Measurements from ENCODE around the gene TEX52. TPM values are rescaled to one million over a fixed set of nuclear protein-coding genes. Genes with fewer than 3 reads are reported as not detected.

The TEX52 gene
- total and polyA plus RNA-seq, 2 donors (not counting 3 experiments of a cell fraction or from before 2014, with no cell fraction given): not detected

DNA sequence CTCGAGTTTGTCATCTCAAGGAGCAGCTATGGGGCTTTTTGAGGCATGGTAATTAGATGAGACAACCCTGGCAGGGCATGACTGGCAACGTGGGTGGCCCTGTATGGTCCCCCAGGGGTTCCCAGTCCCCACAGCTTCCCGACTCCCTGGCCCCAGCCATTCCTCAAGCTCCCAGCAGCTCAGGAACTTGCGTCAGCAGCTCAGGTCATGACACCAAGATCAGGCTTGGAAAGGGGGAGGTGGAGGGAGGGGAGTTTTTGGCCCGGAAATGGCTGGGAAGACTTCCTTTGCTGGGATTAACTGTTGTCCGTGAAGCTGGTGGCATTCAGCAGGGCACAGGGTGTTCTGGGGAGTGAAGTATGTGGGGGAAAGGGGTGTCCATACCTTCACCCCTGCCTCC is 11.6 kb downstream of the TEX52 start:
- Histone ChIP-seq H3K9me1 (replicated peaks; ENCODE audit: control insufficient read depth, extremely low read depth, insufficient read depth, low read length) (no peaks in the 10 kb centered on the region), H3K4me3 (replicated peaks in 1 of 3; ENCODE audit: insufficient read depth in 1 of 3, low read depth in 1 of 3, low read length in 3 of 3) (no peak overlapping the region), H3K9me3 (replicated peaks; ENCODE audit: control insufficient read depth, insufficient read depth, low read length) (no peaks in the 10 kb centered on the region), H3K79me2 (ENCODE audit: control insufficient read depth, insufficient read depth, low read length) (no peaks in the 10 kb centered on the region), H3K9ac (replicated peaks; ENCODE audit: extremely low read depth, insufficient read depth, low read length) (peak overlapping the region; percentile 30), H3K36me3 (ENCODE audit: control insufficient read depth in 2 of 2, extremely low read depth in 1 of 2, insufficient read depth in 2 of 2, low read length in 2 of 2) (no peaks in the 10 kb centered on the region), H3K4me1 (ENCODE audit: control insufficient read depth, extremely low read depth, insufficient read depth, low read length) (peaks cover 23% of the 10 kb centered on the region), H3K27ac (ENCODE audit: insufficient read depth, low read depth, low read length) (peak overlapping the region; percentile 75), H3K4me2 (ENCODE audit: insufficient read depth, low read length) (peak overlapping the region; percentile 53), H4K20me1 (replicated peaks; ENCODE audit: control insufficient read depth, extremely low read depth, insufficient read depth, low read length) (no peaks in the 10 kb centered on the region), H3K27me3 (ENCODE audit: control insufficient read depth in 2 of 2, insufficient read depth in 2 of 2, low read length in 2 of 2) (no peaks in the 10 kb centered on the region), H2AFZ (ENCODE audit: low read depth, low read length) (peak overlapping the region; percentile 68)
- DNase-seq (ENCODE audit: low read depth, low spot score): peak; percentile 74
- ChIA-PET CTCF (interaction anchor here (0.7 to 3.0 kb wide), 21 partner anchors 9 to 216 kb away, joined by 3 to 26 read pairs (median 4); partner anchors contain the start of genes ITFG2, NRIP2 and TULP3), POLR2A (interaction anchor here (1.1 kb wide), 1 partner anchor 32 kb away, joined by 3 read pairs; the partner anchor contains the start of gene ITFG2)
- BruUV-seq (replicated peaks): no TSS peak
- peak; percentile 94 for FAIRE-seq
- dilution Hi-C loops (cut with MboI; ENCODE audit: extremely low pct_ligation_motif_present, low sequenced_read_pairs): no loop called here
- intact Hi-C loops (cut with micrococcal nuclease): loop anchor here (1.0 to 5.0 kb wide), 2 partner anchors 33 to 112 kb away; partner anchors contain the start of genes ITFG2 and TEAD4
- TF ChIP-seq MYC (IDR thresholded peaks at IDR 0.05; ENCODE audit: low read depth, low read length) (no peak), POLR2A (IDR thresholded peaks at IDR 0.05; ENCODE audit: low read depth, low read length) (peak; percentile 65), POLR2AphosphoS5 (IDR thresholded peaks at IDR 0.05; ENCODE audit: insufficient read depth, low read depth, low read length) (peak; percentile 49)

- dilution Hi-C loops (cut with MboI; ENCODE audit: extremely low pct_ligation_motif_present, low sequenced_read_pairs): no loop called here
- Histone ChIP-seq H3K4me1 (ENCODE audit: control insufficient read depth, extremely low read depth, insufficient read depth, low read length) (peaks cover 21% of the 10 kb centered on the region), H3K4me2 (ENCODE audit: insufficient read depth, low read length) (no peak overlapping the region), H4K20me1 (replicated peaks; ENCODE audit: control insufficient read depth, extremely low read depth, insufficient read depth, low read length) (no peaks in the 10 kb centered on the region), H3K9ac (replicated peaks; ENCODE audit: extremely low read depth, insufficient read depth, low read length) (no peak overlapping the region), H3K27me3 (ENCODE audit: control insufficient read depth in 2 of 2, insufficient read depth in 2 of 2, low read length in 2 of 2) (no peaks in the 10 kb centered on the region), H3K36me3 (ENCODE audit: control insufficient read depth in 2 of 2, extremely low read depth in 1 of 2, insufficient read depth in 2 of 2, low read length in 2 of 2) (no peaks in the 10 kb centered on the region), H3K4me3 (replicated peaks in 1 of 3; ENCODE audit: insufficient read depth in 1 of 3, low read depth in 1 of 3, low read length in 3 of 3) (no peak overlapping the region), H3K27ac (ENCODE audit: insufficient read depth, low read depth, low read length) (peak overlapping the region; percentile 75), H3K9me3 (replicated peaks; ENCODE audit: control insufficient read depth, insufficient read depth, low read length) (no peaks in the 10 kb centered on the region), H3K9me1 (replicated peaks; ENCODE audit: control insufficient read depth, extremely low read depth, insufficient read depth, low read length) (no peaks in the 10 kb centered on the region), H2AFZ (ENCODE audit: low read depth, low read length) (peak overlapping the region; percentile 68), H3K79me2 (ENCODE audit: control insufficient read depth, insufficient read depth, low read length) (no peaks in the 10 kb centered on the region)
- TF ChIP-seq EZH2 (IDR thresholded peaks at IDR 0.05; ENCODE audit: borderline replicate concordance, low read depth, low read length, severe bottlenecking): no peak
- TF ChIP-seq GATA2 (IDR thresholded peaks at IDR 0.05; ENCODE audit: insufficient read depth, insufficient read length, low read depth, low read length): no peak
- no peak for TF ChIP-seq POLR2AphosphoS5 (IDR thresholded peaks at IDR 0.05; ENCODE audit: insufficient read depth, low read depth, low read length)
- TF ChIP-seq POLR2A (IDR thresholded peaks at IDR 0.05; ENCODE audit: low read depth, low read length): no peak
- no peak for TF ChIP-seq FOS (IDR thresholded peaks at IDR 0.05; ENCODE audit: borderline replicate concordance, insufficient read depth, low read length)
- TF ChIP-seq MAX (IDR thresholded peaks at IDR 0.05; ENCODE audit: insufficient read depth, insufficient read length): no peak
- no peak for TF ChIP-seq JUN (IDR thresholded peaks at IDR 0.05; ENCODE audit: borderline replicate concordance, insufficient read depth, insufficient read length, low read depth)
- TF ChIP-seq MYC (IDR thresholded peaks at IDR 0.05; ENCODE audit: low read depth, low read length): no peak
- TF ChIP-seq, protein P1, sequence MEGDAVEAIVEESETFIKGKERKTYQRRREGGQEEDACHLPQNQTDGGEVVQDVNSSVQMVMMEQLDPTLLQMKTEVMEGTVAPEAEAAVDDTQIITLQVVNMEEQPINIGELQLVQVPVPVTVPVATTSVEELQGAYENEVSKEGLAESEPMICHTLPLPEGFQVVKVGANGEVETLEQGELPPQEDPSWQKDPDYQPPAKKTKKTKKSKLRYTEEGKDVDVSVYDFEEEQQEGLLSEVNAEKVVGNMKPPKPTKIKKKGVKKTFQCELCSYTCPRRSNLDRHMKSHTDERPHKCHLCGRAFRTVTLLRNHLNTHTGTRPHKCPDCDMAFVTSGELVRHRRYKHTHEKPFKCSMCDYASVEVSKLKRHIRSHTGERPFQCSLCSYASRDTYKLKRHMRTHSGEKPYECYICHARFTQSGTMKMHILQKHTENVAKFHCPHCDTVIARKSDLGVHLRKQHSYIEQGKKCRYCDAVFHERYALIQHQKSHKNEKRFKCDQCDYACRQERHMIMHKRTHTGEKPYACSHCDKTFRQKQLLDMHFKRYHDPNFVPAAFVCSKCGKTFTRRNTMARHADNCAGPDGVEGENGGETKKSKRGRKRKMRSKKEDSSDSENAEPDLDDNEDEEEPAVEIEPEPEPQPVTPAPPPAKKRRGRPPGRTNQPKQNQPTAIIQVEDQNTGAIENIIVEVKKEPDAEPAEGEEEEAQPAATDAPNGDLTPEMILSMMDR (IDR thresholded peaks at IDR 0.05; ENCODE audit: extremely low read depth in 1 of 2, insufficient read depth in 1 of 2, low read depth in 1 of 2, low read length in 2 of 2): no peak
- FAIRE-seq (no peak), DNase-seq (ENCODE audit: low read depth, low spot score) (no peak)
- CTCF ChIA-PET: interaction anchor here (0.7 to 3.0 kb wide), 15 partner anchors 9 to 216 kb away, joined by 3 to 26 read pairs (median 6); partner anchors contain the start of genes ITFG2 and NRIP2
- TSS peak; percentile 31 for BruUV-seq (replicated peaks)
- intact Hi-C loops (cut with micrococcal nuclease): loop anchor here (1.0 to 5.0 kb wide), 2 partner anchors 32 to 113 kb away; partner anchors contain the start of genes ITFG2 and TEAD4
- POLR2A ChIA-PET: no interaction called here
Observed at GRCh38 chr12:2844786-2845185, 12.1 kb downstream of the TEX52 start.

Data from endothelial cell of umbilical vein (primary cell).